Head of caudate nucleus (tissue), 42 donors: Measurements from ENCODE around the gene SHROOM1.
"Not testable (repeated sequence)": the region's sequence is repeated elsewhere in the genome, so short reads cannot be mapped to it uniquely, and the experiment has no call there.

Source experiments
- DNase-seq, 42 donors: peaks; one replicate each; pipeline versions ENCODE4 v3.0.0 to v3.0.0-alpha.2; 2020 to 2021; ENCODE audit warnings: mixed read lengths in 7 of 42
- intact Hi-C: fragments of 100-400 bp; cut with DNase I; formaldehyde crosslinking; loops from one replicate; pipeline ENCODE4 v1.15.0; 2022

SHROOM1 gene

GRCh38 chr5:132856011-132856410 is 25.6 kb upstream of the SHROOM1 start:
- peak in 1 of 42 donors; percentile 3 for DNase-seq
- intact Hi-C loops = no loop called here

GRCh38 chr5:132854992-132855391 is 24.5 kb upstream of the SHROOM1 start:
- peak in 1 of 42 donors; percentile 3 for DNase-seq

GRCh38 chr5:132854301-132854700 is 23.9 kb upstream of the SHROOM1 start:
- DNase-seq = peak in 1 of 42 donors; percentile 2
- intact Hi-C loops = no loop called here

More at GRCh38 chr5:132854992-132855391, 24.5 kb upstream of the SHROOM1 start:
- intact Hi-C loops = not testable (repeated sequence)

GRCh38 chr5:132853790-132854189 is 23.3 kb upstream of the SHROOM1 start:
- intact Hi-C loops = no loop called here

GRCh38 chr5:132853323-132853722 is 22.9 kb upstream of the SHROOM1 start:
- intact Hi-C loops = no loop called here
- DNase-seq = no peak

More at GRCh38 chr5:132853790-132854189, 23.3 kb upstream of the SHROOM1 start:
- DNase-seq = no peak

- intact Hi-C loops = no loop called here
- no peak for DNase-seq
Measured at GRCh38 chr5:132850066-132850465, 19.6 kb upstream of the SHROOM1 start.

- intact Hi-C loops = no loop called here
- no peak for DNase-seq
Measured at GRCh38 chr5:132849347-132849746, 18.9 kb upstream of the SHROOM1 start.

- intact Hi-C loops = no loop called here
Measured at GRCh38 chr5:132848270-132848669, 17.8 kb upstream of the SHROOM1 start.

GRCh38 chr5:132841305-132841704 is 10.9 kb upstream of the SHROOM1 start:
- DNase-seq = peak in 1 of 42 donors; percentile 47
- intact Hi-C loops = no loop called here

More at GRCh38 chr5:132848270-132848669, 17.8 kb upstream of the SHROOM1 start:
- no peak for DNase-seq

- intact Hi-C loops = no loop called here
- DNase-seq = no peak
Measured at GRCh38 chr5:132840896-132841295, 10.4 kb upstream of the SHROOM1 start.

- intact Hi-C loops = no loop called here
- no peak for DNase-seq
Measured at GRCh38 chr5:132840313-132840712, 9.9 kb upstream of the SHROOM1 start.

- intact Hi-C loops = no loop called here
- DNase-seq = no peak
Measured at GRCh38 chr5:132839426-132840301, 9.2 kb upstream of the SHROOM1 start.

GRCh38 chr5:132838516-132839282 is 8.3 kb upstream of the SHROOM1 start:
- intact Hi-C loops = no loop called here
- DNase-seq = no peak

- intact Hi-C loops = no loop called here
- no peak for DNase-seq
Measured at GRCh38 chr5:132837868-132838267, 7.4 kb upstream of the SHROOM1 start.

- intact Hi-C loops = no loop called here
- no peak for DNase-seq
Measured at GRCh38 chr5:132836852-132837251, 6.4 kb upstream of the SHROOM1 start.

GRCh38 chr5:132834057-132834456 is 3.6 kb upstream of the SHROOM1 start:
- intact Hi-C loops = no loop called here
- DNase-seq = no peak

GRCh38 chr5:132832612-132833011 is 2.2 kb upstream of the SHROOM1 start:
- intact Hi-C loops = no loop called here
- no peak for DNase-seq

GRCh38 chr5:132831095-132831860 is 831 bp upstream of the SHROOM1 start:
- intact Hi-C loops = no loop called here
- no peak for DNase-seq

- intact Hi-C loops = loop anchor here (5.0 kb wide), 2 partner anchors 37 to 52 kb away; partner anchors contain the start of genes GDF9 and UQCRQ
- peak in 41 of 42 donors; percentile 69 to 91 (median 82) for DNase-seq
Measured at GRCh38 chr5:132829742-132830435, 558 bp downstream of the SHROOM1 start.
